H9 (cell line): ENCODE data around the gene KIAA1614. TPM values are rescaled to one million over a fixed set of nuclear protein-coding genes. Genes with fewer than 3 reads are reported as not detected.

Experiments used
- DNase-seq: peaks from one replicate; pipeline ENCODE4 v3.0.0-alpha.2; 2017
- H2AFZ ChIP-seq: one replicate; pipeline ENCODE4 v1.6.1; 2013; ENCODE audit warnings: mild to moderate bottlenecking, low read length, control low read depth, moderate library complexity
- H2AK5ac ChIP-seq: 2 replicates; pipeline ENCODE4 v1.6.1; 2013; ENCODE audit warnings: low read length, control low read depth, mixed read lengths; ENCODE audit not compliant: insufficient read length
- H2BK120ac ChIP-seq: one replicate; pipeline ENCODE4 v1.6.1; 2013; ENCODE audit warnings: low read depth, mild to moderate bottlenecking, low read length, control low read depth, inconsistent platforms; ENCODE audit not compliant: poor library complexity, severe bottlenecking
- H2BK12ac ChIP-seq: 2 replicates; pipeline ENCODE4 v1.6.1; 2013; ENCODE audit warnings: low read length, control low read depth, mixed read lengths, low read depth; ENCODE audit not compliant: insufficient read length
- H2BK15ac ChIP-seq: 2 replicates; pipeline ENCODE4 v1.6.1; 2013; ENCODE audit warnings: low read depth, low read length, control low read depth
- H2BK20ac ChIP-seq: one replicate; pipeline ENCODE4 v1.6.1; 2013; ENCODE audit warnings: low read depth, mild to moderate bottlenecking, low read length, control low read depth, inconsistent platforms; ENCODE audit not compliant: poor library complexity, severe bottlenecking
- H2BK5ac ChIP-seq: 2 replicates; pipeline ENCODE4 v1.6.1; 2013; ENCODE audit warnings: low read length, control low read depth, mixed read lengths; ENCODE audit not compliant: insufficient read length
- H3K14ac ChIP-seq: 2 replicates; pipeline ENCODE4 v1.6.1; 2013; ENCODE audit warnings: low read length, control low read depth; ENCODE audit not compliant: insufficient read depth
- H3K18ac ChIP-seq: 2 replicates; pipeline ENCODE4 v1.6.1; 2013; ENCODE audit warnings: low read depth, mild to moderate bottlenecking, mixed read lengths, low read length, control low read depth; ENCODE audit not compliant: insufficient read length
- H3K23ac ChIP-seq: 2 replicates; pipeline ENCODE4 v1.6.1; 2013; ENCODE audit warnings: low read length, control low read depth, mixed read lengths, low read depth; ENCODE audit not compliant: insufficient read length
- H3K23me2 ChIP-seq: 2 replicates; pipeline ENCODE4 v1.6.1; 2013; ENCODE audit warnings: low read depth, mild to moderate bottlenecking, mixed read lengths, low read length, control low read depth; ENCODE audit not compliant: insufficient read length, poor library complexity, severe bottlenecking
- H3K27ac ChIP-seq: 2 replicates; pipeline ENCODE4 v1.5.1; 2013; ENCODE audit warnings: low read length, control low read depth, mixed read lengths, low read depth; ENCODE audit not compliant: insufficient read length
- H3K27me3 ChIP-seq: 2 replicates; pipeline ENCODE4 v1.6.1; 2013; ENCODE audit warnings: low read length, control low read depth, inconsistent platforms; ENCODE audit not compliant: insufficient read depth
- H3K4ac ChIP-seq: 2 replicates; pipeline ENCODE4 v1.6.1; 2013; ENCODE audit warnings: low read depth, mild to moderate bottlenecking, control low read depth, inconsistent platforms, low read length, moderate library complexity
- H3K4me1 ChIP-seq: 2 replicates; pipeline ENCODE4 v1.6.1; 2013; ENCODE audit warnings: low read length, control low read depth, inconsistent platforms; ENCODE audit not compliant: insufficient read depth
- H3K4me2 ChIP-seq: 2 replicates; pipeline ENCODE4 v1.6.1; 2013; ENCODE audit warnings: low read length, control low read depth, mixed read lengths; ENCODE audit not compliant: insufficient read length, insufficient read depth
- H3K56ac ChIP-seq: 2 replicates; pipeline ENCODE4 v1.6.1; 2013; ENCODE audit warnings: low read depth, mild to moderate bottlenecking, mixed read lengths, low read length, control low read depth; ENCODE audit not compliant: insufficient read length
- H3K79me1 ChIP-seq: 2 replicates; pipeline ENCODE4 v1.6.1; 2013; ENCODE audit warnings: low read depth, mild to moderate bottlenecking, moderate library complexity, low read length, control low read depth, inconsistent platforms; ENCODE audit not compliant: insufficient read depth, poor library complexity, severe bottlenecking
- H3K79me2 ChIP-seq: 2 replicates; pipeline ENCODE4 v1.6.1; 2013; ENCODE audit warnings: low read length, control low read depth, inconsistent platforms; ENCODE audit not compliant: insufficient read depth
- H3K9ac ChIP-seq: 2 replicates; pipeline ENCODE4 v1.6.1; 2013; ENCODE audit warnings: low read length, control low read depth, mixed read lengths; ENCODE audit not compliant: insufficient read length; ENCODE audit errors: extremely low read depth
- H3K9me3 ChIP-seq: one replicate; pipeline ENCODE4 v1.6.1; 2013; ENCODE audit warnings: low read depth, low read length, inconsistent platforms; ENCODE audit not compliant: control insufficient read depth
- H3T11ph ChIP-seq: one replicate; pipeline ENCODE4 v1.6.1; 2013; ENCODE audit warnings: mild to moderate bottlenecking, low read length, control low read depth, inconsistent platforms
- H4K20me1 ChIP-seq: one replicate; pipeline ENCODE4 v1.6.1; 2013; ENCODE audit not compliant: control insufficient read depth, insufficient read length, insufficient read depth
- H4K5ac ChIP-seq: 2 replicates; pipeline ENCODE4 v1.6.1; 2013; ENCODE audit warnings: low read depth, mild to moderate bottlenecking, mixed read lengths, low read length, control low read depth; ENCODE audit not compliant: insufficient read length
- H4K8ac ChIP-seq: replicated peaks from 2 replicates; pipeline ENCODE4 v1.6.1; 2013; ENCODE audit warnings: low read length, control low read depth, mixed read lengths, low read depth; ENCODE audit not compliant: insufficient read length
- H4K91ac ChIP-seq: 2 replicates; pipeline ENCODE4 v1.6.1; 2013; ENCODE audit warnings: low read depth, mild to moderate bottlenecking, moderate library complexity, mixed read lengths, low read length, control low read depth; ENCODE audit not compliant: insufficient read length
- H3K27ac Mint-ChIP-seq, 3 experiments: 2 replicates in 2 of 3; 3 replicates in 1 of 3; pipeline ENCODE4 v1.8.0; 2020 to 2021; ENCODE audit warnings: mixed read lengths in 3 of 3, mild to moderate bottlenecking in 1 of 3, moderate library complexity in 1 of 3
- H3K27me3 Mint-ChIP-seq: 2 replicates; pipeline ENCODE4 v1.8.0; 2021; ENCODE audit warnings: low read depth, mild to moderate bottlenecking, moderate library complexity, mixed read lengths
- H3K36me3 Mint-ChIP-seq, 3 experiments: 2 replicates in 2 of 3; 3 replicates in 1 of 3; pipeline ENCODE4 v1.8.0; 2020 to 2021; ENCODE audit warnings: low read depth in 3 of 3, mixed read lengths in 3 of 3; ENCODE audit not compliant: insufficient read depth in 1 of 3
- H3K4me1 Mint-ChIP-seq, 2 experiments: 2 replicates each; pipeline ENCODE4 v1.8.0; 2020; ENCODE audit warnings: mixed read lengths in 2 of 2
- H3K4me3 Mint-ChIP-seq, 2 experiments: 2 replicates in 1 of 2; 3 replicates in 1 of 2; pipeline ENCODE4 v1.8.0; 2020 to 2021; ENCODE audit warnings: mild to moderate bottlenecking in 2 of 2, mixed read lengths in 2 of 2, moderate library complexity in 1 of 2
- H3K9me3 Mint-ChIP-seq, 2 experiments: 2 replicates in 1 of 2; 3 replicates in 1 of 2; pipeline ENCODE4 v1.8.0; 2020; ENCODE audit warnings: mild to moderate bottlenecking in 2 of 2, mixed read lengths in 2 of 2, moderate library complexity in 1 of 2
- CTCF ChIP-seq: fragments of 200-600 bp; sonication (generic); conservative IDR thresholded peaks from 3 replicates; pipeline ENCODE4 v1.8.0; 2021; ENCODE audit warnings: antibody characterized with exemption, mild to moderate bottlenecking
- WGBS: extraction: QIAGEN DNeasy Blood & Tissue Kit; methylation state at CpG from one replicate; pipeline ENCODE4 v1.1.7; 2013; ENCODE audit warnings: missing lambda C conversion rate, low lambda C conversion rate, mixed read lengths; ENCODE audit not compliant: insufficient read length; ENCODE audit errors: extremely low coverage; 5-methylcytosine and 5-hydroxymethylcytosine counted together
- total RNA-seq: library from RNA; stranded (reverse); gene quantifications from 2 replicates; pipeline ENCODE4 v1.2.1, GENCODE V29; 2021

The KIAA1614 gene
- total RNA-seq, 1 experiment from 2014 or later = 1.3 TPM

DNA sequence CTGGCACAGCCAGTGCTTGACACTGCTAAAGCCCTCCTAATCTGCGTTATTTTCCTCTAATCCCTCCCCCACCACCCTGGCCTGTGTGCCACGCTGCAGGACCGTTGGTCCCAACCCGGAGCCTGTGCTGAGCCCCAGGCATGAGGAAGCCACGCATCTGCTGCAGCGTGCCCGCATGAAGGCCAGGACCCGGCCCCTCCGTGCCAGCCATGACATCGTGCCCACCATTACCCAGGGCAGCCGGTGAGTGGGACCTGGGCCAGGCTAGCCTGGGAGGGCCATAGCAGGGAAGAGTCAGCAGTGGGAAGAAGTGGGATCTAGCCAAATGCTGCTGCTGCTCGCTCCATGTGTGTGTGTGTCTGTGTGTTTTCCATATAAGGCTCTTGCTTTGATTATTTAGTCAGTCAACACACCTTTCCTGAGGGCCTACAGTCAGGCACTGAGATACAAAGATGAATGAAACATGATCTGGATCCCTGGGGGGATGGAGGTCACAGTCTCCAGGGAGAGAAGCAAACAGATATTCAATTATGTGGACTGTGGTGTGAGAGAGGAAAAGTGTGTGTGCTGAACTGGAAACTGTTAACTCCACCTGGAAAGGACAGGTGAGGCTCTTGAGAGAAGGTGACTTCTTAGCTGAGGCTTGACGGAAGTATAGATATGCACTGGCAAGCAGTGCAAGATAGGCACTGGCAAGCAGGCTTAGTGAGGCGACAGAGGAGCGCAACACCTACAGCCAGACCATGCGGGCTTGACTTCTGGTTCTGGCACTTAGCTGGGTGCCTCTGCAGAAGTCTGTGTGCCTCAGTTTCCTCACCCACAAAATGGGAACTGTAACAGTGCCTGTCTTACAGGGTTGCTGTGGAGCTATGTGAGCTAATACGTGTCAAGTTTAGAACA, 15.9 kb downstream of the KIAA1614 start:
- Histone ChIP-seq H4K5ac (no peak overlapping the region), H4K8ac (no peak overlapping the region), H3K27ac (no peak overlapping the region), H2BK15ac (no peak overlapping the region), H4K20me1 (no peaks in the 10 kb centered on the region), H3K4me1 (peaks cover 20% of the 10 kb centered on the region; the same call in 1 of the 2 replicates), H3K4me2 (no peak overlapping the region), H2BK20ac (no peak overlapping the region), H2BK12ac (no peak overlapping the region), H3T11ph (no peak overlapping the region), H3K9me3 (no peaks in the 10 kb centered on the region), H4K91ac (no peak overlapping the region), H3K14ac (no peak overlapping the region), H3K79me1 (no peaks in the 10 kb centered on the region), H2AK5ac (no peak overlapping the region), H2AFZ (no peak overlapping the region), H2BK5ac (no peak overlapping the region), H3K27me3 (no peaks in the 10 kb centered on the region), H3K23me2 (peaks cover 2% of the 10 kb centered on the region), H3K9ac (no peak overlapping the region), H3K79me2 (no peaks in the 10 kb centered on the region), H3K18ac (no peak overlapping the region), H3K4ac (no peak overlapping the region), H2BK120ac (no peak overlapping the region), H3K23ac (no peak overlapping the region), H3K56ac (no peak overlapping the region)
- H3K9me3 Mint-ChIP-seq = no peaks in the 10 kb centered on the region
- H3K27me3 Mint-ChIP-seq = no peaks in the 10 kb centered on the region
- TF ChIP-seq CTCF = no peak
- H3K4me1 Mint-ChIP-seq = peaks cover 48 to 55% of the 10 kb centered on the region in 2 experiments
- H3K27ac Mint-ChIP-seq = no peak overlapping the region
- H3K36me3 Mint-ChIP-seq = peaks cover 0 to 6% (median 2%) of the 10 kb centered on the region in 3 experiments; a peak in 2 of 7 replicates
- no CpG with 5 or more reads among the region's 17 CpGs for WGBS
- no peak for DNase-seq
- no peak overlapping the region for H3K4me3 Mint-ChIP-seq
